ENCODE results near the gene SKI. TPM values are rescaled to one million over a fixed set of nuclear protein-coding genes. Genes with fewer than 3 reads are reported as not detected.

SKI gene
- total and polyA plus RNA-seq, 2 experiments from 2014 or later = 5.1 to 21.9 TPM

GRCh38 chr1:2209400-2210083 is 18.6 kb upstream of the SKI start:
- no peak overlapping the region for H3K4me3 ChIP-seq
- 76% methylated on average over 18 of the region's 18 CpGs for WGBS (ENCODE audit: low lambda C conversion rate, missing lambda C conversion rate)
- H3K79me2 ChIP-seq = no peaks in the 10 kb centered on the region
- no peaks in the 10 kb centered on the region for H3K9me2 ChIP-seq (replicated peaks; ENCODE audit: insufficient read depth)
- no peak overlapping the region for H2AFZ ChIP-seq
- no peak for DNase-seq (ENCODE audit: low spot score)
- H3K27me3 ChIP-seq = no peaks in the 10 kb centered on the region
- H3K36me3 ChIP-seq (replicated peaks; ENCODE audit: insufficient read depth, low read depth) = no peaks in the 10 kb centered on the region
- TF ChIP-seq EZH2 (IDR thresholded peaks at IDR 0.05; ENCODE audit: borderline replicate concordance) (no peak), EZH2phosphoT487 (IDR thresholded peaks at IDR 0.05; ENCODE audit: low read depth, severe bottlenecking, unreplicated experiment) (no peak), CTCF (IDR thresholded peaks at IDR 0.05; ENCODE audit: poor library complexity) (no peak)
- H3K4me1 ChIP-seq (ENCODE audit: insufficient read depth) = peaks cover 62% of the 10 kb centered on the region
- peak overlapping the region; percentile 41 for H3K27ac ChIP-seq
- no peaks in the 10 kb centered on the region for H4K20me1 ChIP-seq (ENCODE audit: insufficient read depth, poor library complexity, severe bottlenecking)
- H3K4me2 ChIP-seq = no peak overlapping the region
- no peaks in the 10 kb centered on the region for H3K9me3 ChIP-seq (ENCODE audit: low read depth)

GRCh38 chr1:2210084-2210653 is 17.9 kb upstream of the SKI start:
- H3K4me3 ChIP-seq = no peak overlapping the region
- H3K27me3 ChIP-seq = no peaks in the 10 kb centered on the region
- no peaks in the 10 kb centered on the region for H3K79me2 ChIP-seq
- H2AFZ ChIP-seq = no peak overlapping the region
- H3K36me3 ChIP-seq (replicated peaks; ENCODE audit: insufficient read depth, low read depth) = no peaks in the 10 kb centered on the region
- H3K9me2 ChIP-seq (replicated peaks; ENCODE audit: insufficient read depth) = no peaks in the 10 kb centered on the region
- H3K27ac ChIP-seq = no peak overlapping the region
- H3K9me3 ChIP-seq (ENCODE audit: low read depth) = no peaks in the 10 kb centered on the region
- TF ChIP-seq EZH2phosphoT487 (IDR thresholded peaks at IDR 0.05; ENCODE audit: low read depth, severe bottlenecking, unreplicated experiment) (no peak), EZH2 (IDR thresholded peaks at IDR 0.05; ENCODE audit: borderline replicate concordance) (no peak), CTCF (IDR thresholded peaks at IDR 0.05; ENCODE audit: poor library complexity) (no peak)
- WGBS (ENCODE audit: low lambda C conversion rate, missing lambda C conversion rate) = 86% methylated on average over 11 of the region's 19 CpGs
- no peak for DNase-seq (ENCODE audit: low spot score)
- H4K20me1 ChIP-seq (ENCODE audit: insufficient read depth, poor library complexity, severe bottlenecking) = no peaks in the 10 kb centered on the region
- H3K4me2 ChIP-seq = no peak overlapping the region
- peaks cover 68% of the 10 kb centered on the region for H3K4me1 ChIP-seq (ENCODE audit: insufficient read depth)

GRCh38 chr1:2210786-2211185 is 17.3 kb upstream of the SKI start:
- Histone ChIP-seq H3K9me2 (replicated peaks; ENCODE audit: insufficient read depth) (no peaks in the 10 kb centered on the region), H2AFZ (no peak overlapping the region), H3K27ac (no peak overlapping the region), H3K36me3 (replicated peaks; ENCODE audit: insufficient read depth, low read depth) (no peaks in the 10 kb centered on the region), H3K9me3 (ENCODE audit: low read depth) (no peaks in the 10 kb centered on the region), H3K4me2 (no peak overlapping the region), H3K79me2 (no peaks in the 10 kb centered on the region), H3K27me3 (no peaks in the 10 kb centered on the region), H4K20me1 (ENCODE audit: insufficient read depth, poor library complexity, severe bottlenecking) (no peaks in the 10 kb centered on the region), H3K4me1 (ENCODE audit: insufficient read depth) (peaks cover 62% of the 10 kb centered on the region), H3K4me3 (no peak overlapping the region)
- no peak for DNase-seq (ENCODE audit: low spot score)
- 97% methylated on average over 13 of the region's 13 CpGs for WGBS (ENCODE audit: low lambda C conversion rate, missing lambda C conversion rate)
- no peak for TF ChIP-seq EZH2 (IDR thresholded peaks at IDR 0.05; ENCODE audit: borderline replicate concordance)
- no peak for TF ChIP-seq EZH2phosphoT487 (IDR thresholded peaks at IDR 0.05; ENCODE audit: low read depth, severe bottlenecking, unreplicated experiment)
- TF ChIP-seq CTCF (IDR thresholded peaks at IDR 0.05; ENCODE audit: poor library complexity) = no peak
